NCI-H226 (cell line): ENCODE measurements around the gene PTPN13.

Source experiments
- DNase-seq: peaks from one replicate; pipeline ENCODE4 v3.0.0-alpha.2; 2015

Gene PTPN13

DNA sequence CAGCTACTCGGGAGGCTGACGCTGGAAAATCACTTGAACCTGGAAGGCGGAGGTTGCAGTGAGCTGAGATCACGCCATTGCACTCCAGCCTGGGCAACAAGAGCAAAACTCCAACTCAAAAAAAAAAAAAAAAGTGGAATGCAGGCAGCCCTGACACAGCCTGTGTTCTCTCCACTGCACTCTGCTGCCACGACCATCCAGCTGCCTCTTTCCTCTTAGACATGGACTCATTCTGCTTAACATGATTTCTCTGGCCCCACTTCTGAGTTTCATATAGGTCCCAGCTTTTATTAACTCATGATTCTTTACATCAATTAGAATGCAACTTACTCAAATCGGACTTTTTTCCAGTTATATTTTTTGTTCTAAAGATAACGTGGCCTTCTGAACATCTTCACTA lies 225.4 kb downstream of the PTPN13 start:
- DNase-seq, result no peak

DNA sequence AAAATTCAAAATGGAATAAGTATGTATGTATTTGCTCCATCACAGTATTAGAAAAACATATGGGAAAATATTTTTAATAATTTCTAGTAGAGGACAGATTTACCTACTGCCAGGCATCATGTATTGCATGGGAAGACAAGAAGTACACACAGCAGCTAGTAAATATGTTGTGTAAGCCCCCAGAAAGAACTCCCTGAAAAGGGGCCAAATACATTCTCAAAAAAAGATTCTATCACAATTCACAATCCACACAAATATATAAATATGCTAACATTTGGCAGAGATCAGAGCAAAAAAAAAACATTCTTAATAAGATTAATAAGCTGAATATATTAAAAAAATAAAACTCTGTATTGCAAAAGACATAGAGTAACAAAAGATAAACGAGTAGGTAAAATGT lies 227.0 kb downstream of the PTPN13 start:
- DNase-seq, result no peak

GRCh38 chr4:86822136-86822535 lies 228.0 kb downstream of the PTPN13 start:
- DNase-seq, result no peak

DNA sequence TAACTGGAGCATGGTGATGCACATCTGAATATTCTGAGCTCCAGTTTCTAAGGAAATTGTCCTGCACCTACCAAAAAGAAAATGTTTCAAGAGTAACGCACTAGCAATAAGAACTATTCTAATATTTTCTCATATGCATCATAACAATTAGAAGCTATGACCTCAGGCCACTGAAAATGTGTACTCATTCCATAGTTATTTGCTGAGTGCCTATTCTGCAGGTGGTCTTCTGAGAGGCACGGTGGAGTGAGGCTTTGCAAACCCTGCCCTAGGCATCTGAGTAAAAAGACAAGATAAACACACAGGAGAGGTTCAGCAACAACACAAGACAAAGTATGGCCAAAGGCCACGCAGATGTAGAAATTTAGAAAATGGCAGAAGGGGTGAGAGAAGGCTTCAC lies 231.4 kb downstream of the PTPN13 start:
- peak; percentile 4 for DNase-seq

DNA sequence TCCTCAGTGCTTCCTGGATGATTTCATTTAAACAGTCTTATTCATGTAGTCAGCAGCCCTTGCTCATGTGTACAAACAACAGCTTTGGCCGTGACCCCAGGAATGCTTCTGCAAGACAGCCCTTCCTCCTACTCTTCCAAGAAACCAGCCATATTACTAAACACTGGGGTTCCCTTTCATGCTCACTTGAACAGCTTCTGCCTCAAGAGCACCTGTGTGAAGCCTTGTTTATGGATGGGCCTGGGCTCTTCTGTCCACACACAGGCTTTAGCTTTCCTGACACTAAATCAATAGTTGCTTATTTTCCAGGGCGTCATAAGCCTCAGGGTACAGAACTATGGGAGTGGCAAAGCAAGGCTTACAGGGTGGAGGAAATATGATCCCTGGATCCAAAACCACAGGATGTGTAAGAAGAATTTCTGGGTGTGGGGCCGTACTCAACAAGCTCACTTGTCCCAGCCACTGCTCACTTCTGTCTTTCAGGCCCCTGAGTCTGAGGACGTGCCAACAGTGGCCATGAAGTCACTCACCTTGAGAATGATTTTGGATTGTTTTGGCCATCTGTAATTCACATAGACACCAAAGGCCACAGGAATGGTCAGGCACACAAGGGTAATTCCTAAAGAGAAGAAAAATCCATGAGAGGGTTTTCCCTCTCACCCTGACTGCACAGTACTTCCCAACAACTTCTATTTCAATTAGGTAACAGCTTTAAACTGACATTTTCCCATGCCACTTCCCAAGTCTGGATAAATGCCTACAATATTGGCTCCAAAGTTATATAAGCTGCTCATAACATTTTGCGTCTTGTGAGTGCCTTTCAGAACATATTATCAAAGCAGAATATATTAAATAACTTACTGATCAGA lies 237.4 kb downstream of the PTPN13 start:
- peak; percentile 77 for DNase-seq

GRCh38 chr4:86833615-86834014 lies 239.5 kb downstream of the PTPN13 start:
- no peak for DNase-seq

- DNase-seq, result peak; percentile 9
These were observed 240.8 kb downstream of the PTPN13 start for GRCh38 chr4:86834901-86835300.

DNA sequence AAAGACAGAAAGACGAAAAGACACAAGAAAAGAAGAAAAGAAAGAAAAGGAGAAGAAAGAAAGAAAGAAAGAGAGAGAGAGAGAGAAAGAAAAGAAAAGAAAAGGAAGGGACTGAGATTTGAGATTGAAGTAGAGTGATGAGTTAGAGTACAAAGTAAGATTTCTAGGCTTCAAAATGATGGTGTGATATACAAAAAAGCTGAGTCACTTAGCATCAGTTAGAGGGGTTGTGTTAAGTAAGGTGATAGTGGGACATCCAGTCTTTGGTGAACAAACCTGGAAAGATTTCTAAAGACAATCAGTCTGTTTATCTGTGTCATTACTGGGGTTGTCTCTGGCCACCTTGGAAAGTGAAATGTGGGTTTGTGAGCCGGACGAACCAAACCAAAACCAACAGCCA lies 241.6 kb downstream of the PTPN13 start:
- DNase-seq, result no peak

GRCh38 chr4:86837691-86838503 lies 243.8 kb downstream of the PTPN13 start:
- DNase-seq, result no peak

- DNase-seq, result no peak
These were observed 246.7 kb downstream of the PTPN13 start for GRCh38 chr4:86840858-86841257.

- peak; percentile 17 for DNase-seq
These were observed 247.2 kb downstream of the PTPN13 start for GRCh38 chr4:86841309-86841708.

DNA sequence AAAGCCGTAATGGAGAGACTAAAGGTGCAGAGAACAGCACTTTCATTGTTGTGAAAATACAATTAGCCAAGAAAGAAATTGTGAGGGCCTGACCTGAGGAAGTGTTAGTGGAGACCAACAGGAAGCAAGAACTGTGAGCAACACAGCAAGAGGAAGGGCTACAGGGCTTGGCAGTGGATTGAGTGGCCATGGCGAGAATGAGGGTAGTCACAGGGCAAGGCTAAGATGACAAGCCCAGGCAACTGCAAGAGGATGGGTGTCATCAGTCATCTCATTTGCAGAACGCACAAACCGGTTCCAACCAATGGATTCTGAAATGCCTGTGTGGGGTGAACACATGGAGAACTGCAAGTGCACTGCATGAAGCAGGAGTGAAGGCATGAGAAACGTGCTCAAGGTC lies 251.5 kb downstream of the PTPN13 start:
- no peak for DNase-seq

DNA sequence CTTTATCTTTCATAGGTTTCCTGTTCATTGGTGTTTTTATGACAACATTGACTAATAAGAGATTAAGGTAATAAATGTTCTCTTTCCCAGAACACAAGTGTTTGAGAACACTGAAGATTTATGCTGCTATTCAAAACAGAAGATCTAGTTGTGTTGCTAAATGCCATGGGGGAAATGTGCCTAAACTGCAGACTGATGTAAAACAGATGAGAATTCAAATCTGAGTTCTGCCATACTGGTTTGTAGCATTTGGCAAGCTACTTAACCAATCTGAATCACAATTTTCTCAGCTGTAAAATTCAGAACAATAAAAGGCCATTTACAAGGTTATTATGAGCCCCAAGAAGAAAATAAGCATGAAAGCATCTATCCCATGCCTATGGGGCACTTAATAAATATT lies 252.8 kb downstream of the PTPN13 start:
- no peak for DNase-seq

GRCh38 chr4:86847571-86847970 lies 253.5 kb downstream of the PTPN13 start:
- no peak for DNase-seq

- no peak for DNase-seq
These were observed 254.0 kb downstream of the PTPN13 start for GRCh38 chr4:86848136-86848535.

GRCh38 chr4:86848732-86849619 lies 254.9 kb downstream of the PTPN13 start, which contains the start of gene SLC10A6:
SLC10A6 (minus strand) TSS chr4:86849384; CDS start chr4:86849115, 269 bp downstream.
- DNase-seq, result no peak

DNA sequence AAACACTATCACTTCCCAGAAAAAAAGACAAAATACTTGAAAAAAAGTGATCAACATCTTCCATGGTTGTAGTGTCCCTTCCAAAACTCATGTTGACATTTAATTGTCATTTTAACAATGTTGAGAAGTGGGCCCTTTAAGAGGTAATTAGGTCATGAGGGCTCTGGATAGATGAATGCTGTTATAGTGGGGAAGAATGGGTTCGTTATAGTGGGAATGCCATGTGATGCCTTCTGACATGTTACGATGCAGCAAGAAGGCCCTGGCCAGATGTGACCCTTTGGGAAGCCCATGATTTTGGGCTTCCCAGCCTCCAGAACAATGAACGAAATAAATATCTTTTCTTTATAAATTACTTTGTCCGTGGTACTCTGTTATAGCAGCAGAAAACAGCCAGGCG lies 259.1 kb downstream of the PTPN13 start:
- no peak for DNase-seq

DNA sequence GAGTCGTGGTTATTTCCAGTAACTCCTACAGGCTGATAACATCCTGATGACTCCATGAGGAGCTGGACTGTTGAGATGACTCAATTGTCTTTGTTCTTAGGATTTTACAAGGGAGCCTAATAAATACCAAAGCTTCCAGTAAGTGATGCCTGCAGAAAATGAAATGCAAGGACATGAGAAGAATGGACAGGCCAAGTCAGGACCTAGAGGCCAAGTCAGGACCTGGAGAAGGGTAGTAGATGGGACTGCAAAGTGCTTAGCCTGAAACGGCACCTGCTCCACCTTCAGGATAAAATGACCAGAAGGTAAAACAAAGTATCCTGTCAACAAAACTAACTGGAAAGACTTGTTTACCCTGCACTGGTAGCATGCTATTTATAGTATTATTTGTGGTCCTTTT lies 261.5 kb downstream of the PTPN13 start:
- peak; percentile 67 for DNase-seq

DNA sequence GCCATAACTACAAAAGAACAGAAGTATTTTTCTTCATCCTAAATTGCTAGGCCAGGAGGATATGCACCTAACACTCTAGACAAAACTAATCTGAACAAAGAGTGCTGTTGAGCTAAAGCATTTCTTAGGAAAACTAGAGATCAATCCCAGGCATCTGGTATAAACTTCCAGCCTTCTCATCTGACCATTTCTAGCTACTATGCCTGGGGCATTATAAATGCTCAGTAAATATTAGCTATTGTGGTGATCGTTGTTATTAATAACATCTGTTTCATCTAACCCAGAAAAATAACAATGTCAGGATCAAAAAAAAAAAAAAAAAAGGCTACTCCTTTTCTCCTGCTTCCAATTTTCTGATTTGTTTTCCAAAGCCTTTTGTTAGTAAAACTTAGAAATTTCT lies 262.8 kb downstream of the PTPN13 start:
- no peak for DNase-seq

DNA sequence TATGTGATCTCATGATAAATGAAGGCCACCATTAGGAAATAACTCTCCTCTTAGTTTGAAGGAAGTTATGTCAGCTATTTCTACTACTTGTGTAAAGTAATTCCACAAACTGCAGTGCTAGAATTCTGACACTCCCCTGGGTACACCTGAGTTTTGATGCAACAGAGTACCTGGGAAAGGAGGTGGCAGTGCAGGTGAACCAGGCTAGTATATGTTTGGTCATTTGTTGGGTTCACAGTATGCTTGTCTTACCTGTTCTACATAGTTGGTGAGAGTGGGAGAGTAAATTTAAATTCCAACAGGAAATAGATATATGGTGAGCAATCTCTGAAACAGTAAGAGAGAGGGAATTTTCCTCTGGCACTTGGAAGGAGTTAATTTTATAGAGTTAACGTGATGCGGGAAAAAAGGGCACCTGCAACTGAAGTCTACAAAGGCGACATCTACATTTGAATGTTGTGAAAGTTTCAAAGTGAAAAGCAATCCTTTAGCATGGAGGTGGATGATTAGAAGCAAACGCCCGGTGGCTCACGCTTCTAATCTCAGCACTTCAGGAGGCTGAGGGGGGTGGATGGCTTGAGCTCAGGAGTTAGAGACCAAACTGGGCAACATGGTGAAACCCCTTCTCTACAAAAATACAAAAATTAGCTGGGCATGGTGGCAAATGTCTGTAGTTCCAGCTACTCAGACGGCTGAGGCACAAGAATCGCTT lies 263.4 kb downstream of the PTPN13 start:
- peak; percentile 25 for DNase-seq
